Measurements from ENCODE around the gene GPSM3. TPM values are rescaled to one million over a fixed set of nuclear protein-coding genes. Genes with fewer than 3 reads are reported as not detected.

The GPSM3 gene
- total RNA-seq, 1 experiment from 2014 or later = 11.8 TPM

DNA sequence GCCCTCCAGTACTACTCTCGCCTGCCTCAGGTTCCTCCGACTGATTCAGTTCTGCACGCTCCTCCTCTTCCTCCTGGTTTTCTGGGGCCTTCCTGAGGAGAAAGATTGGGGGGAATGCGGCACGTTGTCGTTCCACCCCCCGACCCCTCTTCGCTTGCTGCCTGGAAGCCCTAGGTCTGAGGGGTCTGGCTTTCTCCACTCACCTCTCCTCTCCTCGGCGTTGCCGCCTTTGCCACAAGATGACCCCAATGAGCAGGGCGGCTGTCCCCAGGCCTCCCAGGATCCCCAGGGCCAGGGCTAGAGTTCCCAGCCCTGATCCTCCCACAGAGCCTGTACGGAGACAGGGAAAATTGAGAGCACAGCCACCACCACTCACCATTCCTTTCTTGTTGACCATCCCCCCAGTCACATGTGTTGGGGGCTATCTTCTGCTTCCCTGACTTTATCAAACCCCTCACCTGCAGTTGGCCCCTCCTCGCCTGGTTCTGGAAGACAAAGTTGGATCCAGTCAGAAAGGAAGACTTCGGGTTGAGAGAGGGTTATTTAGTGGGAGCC lies 11.2 kb downstream of the GPSM3 start:
- H3K79me2 ChIP-seq (ENCODE audit: insufficient read depth, low read length) = peaks cover 4% of the 10 kb centered on the region; the same call in 1 of the 2 replicates
- H2AFZ ChIP-seq (ENCODE audit: low read length) = no peak overlapping the region
- Mint-ChIP-seq H3K27ac (no peak overlapping the region), H3K9me3 (no peaks in the 10 kb centered on the region; a peak in 1 of 5 replicates), H3K4me3 (no peak overlapping the region), H3K36me3 (ENCODE audit: insufficient read depth in 1 of 3, low read depth in 3 of 3) (peaks cover 22 to 60% (median 49%) of the 10 kb centered on the region in 3 experiments), H3K27me3 (ENCODE audit: low read depth) (no peaks in the 10 kb centered on the region; the same call in 1 of the 2 replicates), H3K4me1 (peaks cover 24 to 33% of the 10 kb centered on the region in 2 experiments)
- no peak for DNase-seq
- H3K4me1 ChIP-seq (ENCODE audit: insufficient read depth, low read length) = no peaks in the 10 kb centered on the region
- H4K5ac ChIP-seq (ENCODE audit: insufficient read length, low read depth, low read length) = no peak overlapping the region
- no peak overlapping the region for H3K4ac ChIP-seq (ENCODE audit: low read depth, low read length)
- H3K9me3 ChIP-seq (ENCODE audit: control insufficient read depth, low read depth, low read length) = no peaks in the 10 kb centered on the region
- H3K27ac ChIP-seq (ENCODE audit: insufficient read length, low read depth, low read length) = no peak overlapping the region
- H4K8ac ChIP-seq (replicated peaks; ENCODE audit: insufficient read length, low read depth, low read length) = no peak overlapping the region
- no peak overlapping the region for H3T11ph ChIP-seq (ENCODE audit: low read length)
- H3K18ac ChIP-seq (ENCODE audit: insufficient read length, low read depth, low read length) = no peak overlapping the region
- no peaks in the 10 kb centered on the region for H4K20me1 ChIP-seq (ENCODE audit: control insufficient read depth, insufficient read depth, insufficient read length)
- WGBS (ENCODE audit: extremely low coverage, insufficient read length, low lambda C conversion rate) = no CpG with 5 or more reads among the region's 15 CpGs
- H3K27me3 ChIP-seq (ENCODE audit: insufficient read depth, low read length) = no peaks in the 10 kb centered on the region
- H3K9ac ChIP-seq (ENCODE audit: extremely low read depth, insufficient read length, low read length) = no peak overlapping the region
- H2BK12ac ChIP-seq (ENCODE audit: insufficient read length, low read depth, low read length) = no peak overlapping the region
- no peak overlapping the region for H2BK5ac ChIP-seq (ENCODE audit: insufficient read length, low read length)
- no peak overlapping the region for H2BK120ac ChIP-seq (ENCODE audit: low read depth, low read length, poor library complexity, severe bottlenecking)
- H3K23me2 ChIP-seq (ENCODE audit: insufficient read length, low read depth, low read length, poor library complexity, severe bottlenecking) = peaks cover 15% of the 10 kb centered on the region
- no peak overlapping the region for H3K56ac ChIP-seq (ENCODE audit: insufficient read length, low read depth, low read length)
- no peak overlapping the region for H2BK15ac ChIP-seq (ENCODE audit: low read depth, low read length)
- no peak overlapping the region for H3K14ac ChIP-seq (ENCODE audit: insufficient read depth, low read length)
- H4K91ac ChIP-seq (ENCODE audit: insufficient read length, low read depth, low read length) = no peak overlapping the region
- no peaks in the 10 kb centered on the region for H3K79me1 ChIP-seq (ENCODE audit: insufficient read depth, low read depth, low read length, poor library complexity, severe bottlenecking)
- TF ChIP-seq, protein P1, sequence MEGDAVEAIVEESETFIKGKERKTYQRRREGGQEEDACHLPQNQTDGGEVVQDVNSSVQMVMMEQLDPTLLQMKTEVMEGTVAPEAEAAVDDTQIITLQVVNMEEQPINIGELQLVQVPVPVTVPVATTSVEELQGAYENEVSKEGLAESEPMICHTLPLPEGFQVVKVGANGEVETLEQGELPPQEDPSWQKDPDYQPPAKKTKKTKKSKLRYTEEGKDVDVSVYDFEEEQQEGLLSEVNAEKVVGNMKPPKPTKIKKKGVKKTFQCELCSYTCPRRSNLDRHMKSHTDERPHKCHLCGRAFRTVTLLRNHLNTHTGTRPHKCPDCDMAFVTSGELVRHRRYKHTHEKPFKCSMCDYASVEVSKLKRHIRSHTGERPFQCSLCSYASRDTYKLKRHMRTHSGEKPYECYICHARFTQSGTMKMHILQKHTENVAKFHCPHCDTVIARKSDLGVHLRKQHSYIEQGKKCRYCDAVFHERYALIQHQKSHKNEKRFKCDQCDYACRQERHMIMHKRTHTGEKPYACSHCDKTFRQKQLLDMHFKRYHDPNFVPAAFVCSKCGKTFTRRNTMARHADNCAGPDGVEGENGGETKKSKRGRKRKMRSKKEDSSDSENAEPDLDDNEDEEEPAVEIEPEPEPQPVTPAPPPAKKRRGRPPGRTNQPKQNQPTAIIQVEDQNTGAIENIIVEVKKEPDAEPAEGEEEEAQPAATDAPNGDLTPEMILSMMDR (conservative IDR thresholded peaks at IDR 0.05) = no peak
- H3K4me2 ChIP-seq (ENCODE audit: insufficient read depth, insufficient read length, low read length) = no peak overlapping the region
- H3K23ac ChIP-seq (ENCODE audit: insufficient read length, low read depth, low read length) = no peak overlapping the region
- H2AK5ac ChIP-seq (ENCODE audit: insufficient read length, low read length) = no peak overlapping the region
- H2BK20ac ChIP-seq (ENCODE audit: low read depth, low read length, poor library complexity, severe bottlenecking) = no peak overlapping the region

Data from H9 (cell line).